Esophagus squamous epithelium (tissue), 4 donors: ENCODE measurements around the gene ARIH2.

ENCODE experiments used
- CTCF ChIP-seq, 6 experiments: fragments of 450-650 bp in 4 of 6; fragments of 200-600 bp in 2 of 6; sonication (generic) in 2 of 6; IDR thresholded peaks; one replicate each; pipeline ENCODE4 v1.5.1; 2016 to 2019; ENCODE audit warnings: antibody characterized with exemption in 6 of 6, mild to moderate bottlenecking in 4 of 6, moderate library complexity in 4 of 6
- POLR2A ChIP-seq, 4 donors: fragments of 450-650 bp; IDR thresholded peaks; one replicate each; pipeline ENCODE4 v1.6.1; 2017; ENCODE audit warnings: antibody characterized with exemption in 4 of 4, mild to moderate bottlenecking in 4 of 4, moderate library complexity in 3 of 4

- TF ChIP-seq CTCF (IDR thresholded peaks at IDR 0.05) (no peak), POLR2A (IDR thresholded peaks at IDR 0.05) (no peak)
Observed at GRCh38 chr3:48985831-48986376, 67.3 kb downstream of the ARIH2 start.
